GM21360 (cell line): Measurements from ENCODE around the gene NUTM2A.
"Not testable (repeated sequence)": the region's sequence is repeated elsewhere in the genome, so short reads cannot be mapped to it uniquely, and the experiment has no call there.

ENCODE experiments used
- ATAC-seq: cut with Tn5 transposase; IDR thresholded peaks from one replicate; pipeline ENCODE4 v1.9.1; 2021; ENCODE audit warnings: mild to moderate bottlenecking, moderate library complexity; ENCODE audit not compliant: unreplicated experiment

NUTM2A gene, protein sequence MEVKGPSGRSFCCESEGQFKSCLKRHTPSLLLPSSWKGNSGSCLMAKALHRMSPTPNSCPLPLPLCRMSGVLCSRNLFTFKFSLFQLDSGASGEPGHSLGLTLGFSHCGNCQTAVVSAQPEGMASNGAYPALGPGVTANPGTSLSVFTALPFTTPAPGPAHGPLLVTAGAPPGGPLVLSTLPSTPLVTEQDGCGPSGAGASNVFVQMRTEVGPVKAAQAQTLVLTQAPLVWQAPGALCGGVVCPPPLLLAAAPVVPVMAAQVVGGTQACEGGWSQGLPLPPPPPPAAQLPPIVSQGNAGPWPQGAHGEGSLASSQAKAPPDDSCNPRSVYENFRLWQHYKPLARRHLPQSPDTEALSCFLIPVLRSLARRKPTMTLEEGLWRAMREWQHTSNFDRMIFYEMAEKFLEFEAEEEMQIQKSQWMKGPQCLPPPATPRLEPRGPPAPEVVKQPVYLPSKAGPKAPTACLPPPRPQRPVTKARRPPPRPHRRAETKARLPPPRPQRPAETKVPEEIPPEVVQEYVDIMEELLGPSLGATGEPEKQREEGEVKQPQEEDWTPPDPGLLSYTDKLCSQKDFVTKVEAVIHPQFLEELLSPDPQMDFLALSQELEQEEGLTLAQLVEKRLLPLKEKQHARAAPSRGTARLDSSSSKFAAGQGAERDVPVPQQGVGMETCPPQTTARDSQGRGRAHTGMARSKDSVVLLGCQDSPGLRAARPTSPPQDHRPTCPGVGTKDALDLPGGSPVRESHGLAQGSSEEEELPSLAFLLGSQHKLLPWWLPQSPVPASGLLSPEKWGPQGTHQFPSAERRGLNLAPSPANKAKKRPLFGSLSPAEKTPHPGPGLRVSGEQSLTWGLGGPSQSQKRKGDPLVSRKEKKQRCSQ

DNA sequence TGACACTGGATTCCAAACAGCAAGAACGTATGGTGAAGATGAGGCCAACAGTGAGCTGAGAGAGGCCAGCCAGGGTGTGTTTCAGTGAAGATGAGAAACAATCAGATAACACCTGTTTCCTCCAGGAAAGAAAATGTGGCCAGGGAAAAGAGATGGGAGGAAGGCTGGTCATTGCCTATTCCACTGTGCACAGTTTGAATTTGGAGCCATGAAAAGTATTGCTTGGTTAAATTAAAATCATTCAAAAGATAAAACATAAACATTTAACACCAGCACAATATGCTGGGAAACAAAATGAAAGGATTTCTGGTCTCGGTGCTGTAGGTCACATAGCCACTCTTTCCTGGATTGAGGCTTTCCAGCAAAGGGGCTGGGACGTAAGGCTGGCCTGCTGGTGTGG, at the start of gene NUTM2A:
Gene NUTM2A (plus strand): TSS at position 301 of the 400 bp plus-strand sequence. CDS start 383 bp downstream, outside the sequence.
- not testable (repeated sequence) for ATAC-seq

- ATAC-seq: not testable (repeated sequence)
These were observed 47.7 kb upstream of the NUTM2A start for GRCh38 chr10:87177587-87177986.

DNA sequence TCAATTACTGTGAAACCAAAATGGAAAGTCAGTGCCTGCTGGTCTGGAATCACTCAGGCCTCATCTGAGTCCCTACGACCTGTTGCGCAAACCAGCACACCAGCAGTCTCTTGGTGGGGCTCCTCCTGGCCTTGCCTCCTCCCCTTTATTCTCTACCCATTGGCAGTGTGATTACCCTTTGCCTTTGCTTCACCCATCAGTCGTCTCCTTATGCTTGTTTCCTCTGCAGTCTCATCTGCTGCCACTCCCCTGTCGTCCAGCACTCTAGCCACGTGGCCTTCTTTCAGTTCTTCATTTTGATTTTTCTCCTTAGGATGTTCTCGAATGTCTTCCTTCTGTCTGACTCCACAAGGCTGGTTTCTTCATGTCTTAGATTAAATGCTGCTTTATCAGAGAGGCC, 40.8 kb upstream of the NUTM2A start:
- not testable (repeated sequence) for ATAC-seq

GRCh38 chr10:87186016-87186415, 39.2 kb upstream of the NUTM2A start:
- ATAC-seq: not testable (repeated sequence)

DNA sequence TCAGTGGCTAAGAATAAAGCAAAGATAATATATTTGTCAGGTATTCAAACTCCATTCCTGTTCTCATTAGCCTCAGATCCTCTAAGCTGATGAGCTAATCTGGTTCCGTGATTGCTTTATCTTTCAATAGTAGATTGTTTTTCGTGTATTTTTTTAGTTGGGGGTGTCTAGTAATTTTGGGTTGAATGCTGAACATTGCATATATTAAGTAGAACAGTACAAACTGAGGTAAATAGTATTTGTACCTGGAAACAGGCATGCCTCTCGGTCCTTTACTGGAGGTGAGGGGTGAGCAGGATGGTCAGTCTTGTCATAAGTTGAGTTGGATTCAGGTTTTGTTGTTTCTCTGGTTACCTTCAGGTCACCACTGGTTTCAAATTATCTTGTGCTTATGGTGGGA, 37.7 kb upstream of the NUTM2A start:
- not testable (repeated sequence) for ATAC-seq

DNA sequence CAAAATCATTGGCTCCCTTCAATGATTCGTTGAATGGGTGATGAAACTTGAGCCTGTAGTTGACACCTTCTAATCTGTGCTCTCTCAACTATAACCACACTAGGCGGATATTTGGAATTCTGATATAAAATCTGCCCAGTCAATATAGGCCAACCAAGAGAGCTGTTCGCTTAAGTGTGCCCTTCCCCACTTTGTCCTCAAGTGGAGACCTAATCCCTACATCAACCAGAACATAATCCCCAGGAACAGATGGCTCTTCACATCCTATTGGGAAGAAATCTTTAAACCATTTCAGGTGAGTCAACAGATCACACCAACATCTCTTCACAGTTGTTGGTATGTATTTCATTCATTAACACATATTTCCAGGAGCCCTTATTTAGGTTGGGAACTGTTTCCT, 33.4 kb upstream of the NUTM2A start:
- not testable (repeated sequence) for ATAC-seq

- ATAC-seq: not testable (repeated sequence)
These were observed 24.3 kb upstream of the NUTM2A start for GRCh38 chr10:87200924-87201323.

DNA sequence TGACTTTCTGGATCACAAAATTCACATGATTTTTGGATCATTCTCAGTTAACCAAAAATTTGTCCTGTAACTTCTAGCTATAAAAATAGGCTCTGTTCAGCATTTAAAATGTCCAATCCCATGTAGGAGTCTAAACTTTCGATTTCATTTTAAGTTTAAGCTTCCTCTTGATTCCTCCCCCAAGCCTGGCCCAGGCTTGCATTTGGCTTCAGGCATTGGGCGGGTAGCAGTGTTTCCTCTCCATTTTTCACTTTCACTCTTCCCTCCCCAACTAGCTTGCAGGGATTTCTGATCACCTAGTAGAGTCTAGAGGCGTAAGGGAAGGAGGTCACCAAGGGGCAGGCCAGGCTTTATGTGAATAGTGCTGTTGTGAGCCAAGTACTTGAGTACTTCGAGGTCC, 20.4 kb upstream of the NUTM2A start:
- not testable (repeated sequence) for ATAC-seq

DNA sequence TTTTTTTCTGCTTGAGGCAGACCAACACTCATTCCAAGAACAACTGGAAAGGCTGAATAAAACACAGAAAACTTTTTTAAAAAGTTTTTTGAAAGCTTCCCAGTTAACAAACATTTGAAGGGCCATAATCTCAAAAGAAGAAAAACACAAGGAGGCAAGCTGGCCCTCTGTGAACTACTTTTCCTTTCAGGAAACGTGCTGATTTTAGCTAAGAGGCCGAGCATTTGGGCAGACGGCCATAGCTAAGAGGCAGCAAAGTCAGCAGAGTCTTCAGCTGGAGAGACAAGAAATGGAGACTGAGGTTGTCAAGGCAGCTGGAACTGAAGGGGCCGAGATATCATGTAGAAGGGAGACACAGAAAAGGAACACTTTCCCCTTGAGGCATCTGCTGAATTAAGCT, 18.3 kb upstream of the NUTM2A start:
- ATAC-seq: not testable (repeated sequence)

DNA sequence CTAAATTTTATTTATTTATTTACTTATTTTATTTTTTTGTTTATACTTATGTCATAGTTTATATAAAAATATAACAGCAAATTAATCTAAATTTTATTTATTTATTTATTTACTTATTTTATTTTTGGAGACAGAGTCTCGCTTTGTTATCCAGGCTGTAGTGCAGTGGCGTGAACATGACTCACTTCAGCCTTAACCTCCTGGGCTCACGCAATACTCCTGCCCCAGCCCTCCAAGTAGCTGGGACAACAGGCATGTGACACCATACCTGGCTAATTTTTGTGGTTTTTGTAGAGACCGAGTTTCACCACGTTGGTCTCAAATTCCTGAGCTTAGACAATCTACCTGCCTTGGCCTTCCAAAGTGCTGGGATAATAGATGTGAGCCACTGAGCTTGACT, 14.9 kb upstream of the NUTM2A start:
- not testable (repeated sequence) for ATAC-seq

GRCh38 chr10:87211848-87212247, 13.4 kb upstream of the NUTM2A start:
- not testable (repeated sequence) for ATAC-seq

GRCh38 chr10:87213150-87213765, 12.0 kb upstream of the NUTM2A start:
- ATAC-seq: not testable (repeated sequence)

- not testable (repeated sequence) for ATAC-seq
These were observed 11.4 kb upstream of the NUTM2A start for GRCh38 chr10:87213806-87214205.

DNA sequence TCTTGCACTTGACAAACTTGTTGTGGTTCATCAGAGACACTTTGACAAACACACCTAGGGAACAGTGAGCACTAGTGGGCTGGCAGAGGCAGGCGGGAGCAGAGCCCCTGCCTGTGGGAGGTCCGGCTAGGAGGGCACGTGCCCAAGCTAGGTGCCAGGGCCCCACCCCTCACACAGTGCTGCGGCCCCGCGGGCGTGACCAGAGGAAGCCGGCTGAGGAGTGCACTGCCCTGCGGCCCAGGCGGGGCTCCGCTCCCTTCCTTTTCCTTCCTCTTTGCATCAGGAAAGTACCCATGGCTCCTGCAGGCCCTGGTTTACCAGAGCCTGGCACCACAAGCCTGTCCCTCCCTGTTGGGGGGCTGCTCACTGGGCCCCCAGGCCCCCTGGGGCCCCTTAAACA, 9.1 kb upstream of the NUTM2A start:
- not testable (repeated sequence) for ATAC-seq

DNA sequence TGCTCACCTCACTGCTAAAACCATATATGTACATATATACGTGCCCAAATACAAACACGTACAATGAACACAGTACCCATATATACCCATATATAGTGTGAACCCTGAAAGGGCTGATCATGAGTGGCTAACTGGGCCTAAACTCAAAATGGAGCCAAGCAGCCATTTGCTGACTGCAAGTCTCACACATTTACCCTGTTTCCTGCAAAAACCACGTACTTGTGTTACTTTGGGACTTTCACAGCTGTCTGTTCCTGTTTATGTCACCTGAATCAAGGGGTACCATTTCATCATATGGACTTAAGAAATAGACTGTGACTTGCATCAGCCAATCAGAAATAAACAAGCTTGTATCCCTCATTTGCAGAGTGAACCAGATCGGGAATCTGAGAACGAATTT, 5.9 kb upstream of the NUTM2A start:
- ATAC-seq: not testable (repeated sequence)

DNA sequence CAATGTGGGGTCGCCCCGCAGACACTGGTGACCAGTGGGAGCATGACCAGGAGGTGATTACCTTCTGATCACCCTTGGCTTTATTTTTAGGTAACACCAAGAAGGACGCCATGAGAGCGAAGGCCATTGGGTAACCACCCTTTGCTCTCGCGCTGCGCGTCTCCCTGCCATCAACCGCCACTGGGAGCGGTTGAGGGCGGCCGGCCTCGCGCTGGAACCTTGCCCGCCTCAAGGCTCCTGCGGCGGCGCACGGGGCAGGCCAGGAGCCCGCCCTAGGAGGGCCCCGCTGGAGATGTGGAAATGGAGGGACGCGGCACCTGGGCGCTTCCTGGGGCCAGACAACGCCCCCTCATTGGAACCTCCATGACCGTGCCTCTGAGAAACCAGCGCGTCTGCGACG, 2.5 kb upstream of the NUTM2A start:
- not testable (repeated sequence) for ATAC-seq

DNA sequence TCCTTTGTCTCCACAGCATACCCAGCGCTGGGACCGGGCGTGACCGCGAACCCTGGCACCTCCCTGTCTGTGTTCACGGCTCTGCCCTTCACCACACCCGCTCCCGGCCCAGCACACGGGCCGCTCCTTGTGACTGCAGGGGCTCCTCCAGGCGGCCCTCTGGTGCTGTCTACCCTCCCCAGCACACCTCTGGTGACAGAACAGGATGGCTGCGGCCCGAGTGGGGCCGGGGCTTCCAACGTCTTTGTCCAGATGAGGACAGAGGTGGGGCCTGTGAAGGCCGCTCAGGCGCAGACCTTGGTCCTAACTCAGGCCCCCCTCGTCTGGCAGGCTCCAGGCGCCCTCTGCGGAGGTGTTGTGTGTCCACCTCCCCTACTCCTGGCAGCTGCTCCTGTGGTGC, 3.0 kb downstream of the NUTM2A start:
- ATAC-seq: not testable (repeated sequence)

DNA sequence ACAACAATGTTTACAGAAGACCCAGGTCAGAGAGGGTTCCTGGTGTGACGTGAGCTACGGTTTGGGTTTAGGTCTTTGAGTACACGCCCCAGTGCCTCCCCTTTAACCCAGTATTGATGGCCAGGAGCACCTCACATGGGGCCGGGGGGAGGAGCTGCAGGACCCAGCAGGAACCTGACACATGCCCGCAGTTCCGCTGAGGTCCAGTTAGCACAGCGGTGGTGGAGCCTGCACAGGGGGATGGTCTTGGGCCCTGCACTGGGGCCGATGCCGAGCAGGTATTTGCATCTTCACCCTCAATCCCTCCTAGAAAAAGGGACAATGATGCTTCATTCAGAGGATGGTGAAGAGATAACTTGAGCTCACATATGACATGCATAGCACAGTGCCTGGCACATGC, 4.0 kb downstream of the NUTM2A start:
- not testable (repeated sequence) for ATAC-seq

- not testable (repeated sequence) for ATAC-seq
These were observed 9.6 kb downstream of the NUTM2A start for GRCh38 chr10:87234854-87235253.

GRCh38 chr10:87237244-87237643, 12.0 kb downstream of the NUTM2A start:
- not testable (repeated sequence) for ATAC-seq

DNA sequence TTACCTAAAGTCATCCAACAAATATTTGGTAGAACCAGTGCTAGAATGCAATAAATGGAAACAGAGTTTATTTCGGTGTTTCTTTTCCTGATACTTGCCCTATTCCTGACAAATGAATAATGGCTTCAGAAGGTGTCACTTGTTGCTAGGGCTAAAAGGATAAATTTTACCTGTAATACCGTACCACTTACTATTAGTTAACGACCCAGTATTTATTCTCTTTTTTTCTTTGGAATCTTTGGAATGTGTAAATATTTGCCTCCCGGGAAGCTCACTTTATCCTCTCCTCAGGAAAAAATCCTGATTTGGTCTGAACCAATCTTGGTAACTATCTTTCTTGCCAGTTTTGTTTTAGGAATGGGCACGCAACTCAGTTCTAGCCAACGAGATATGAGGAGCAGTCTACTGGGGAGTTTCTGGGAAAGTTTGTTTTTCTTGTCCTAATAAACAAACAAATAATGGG, 14.1 kb downstream of the NUTM2A start:
- not testable (repeated sequence) for ATAC-seq
